H9 (cell line): Measurements from ENCODE around the gene WNT9A. TPM values are rescaled to one million over a fixed set of nuclear protein-coding genes. Genes with fewer than 3 reads are reported as not detected.

Experiments used
- DNase-seq: peaks from one replicate; pipeline ENCODE4 v3.0.0-alpha.2; 2017
- H2AFZ ChIP-seq: one replicate; pipeline ENCODE4 v1.6.1; 2013; ENCODE audit warnings: mild to moderate bottlenecking, low read length, control low read depth, moderate library complexity
- H2AK5ac ChIP-seq: 2 replicates; pipeline ENCODE4 v1.6.1; 2013; ENCODE audit warnings: low read length, control low read depth, mixed read lengths; ENCODE audit not compliant: insufficient read length
- H2BK120ac ChIP-seq: one replicate; pipeline ENCODE4 v1.6.1; 2013; ENCODE audit warnings: low read depth, mild to moderate bottlenecking, low read length, control low read depth, inconsistent platforms; ENCODE audit not compliant: poor library complexity, severe bottlenecking
- H2BK12ac ChIP-seq: 2 replicates; pipeline ENCODE4 v1.6.1; 2013; ENCODE audit warnings: low read length, control low read depth, mixed read lengths, low read depth; ENCODE audit not compliant: insufficient read length
- H2BK15ac ChIP-seq: 2 replicates; pipeline ENCODE4 v1.6.1; 2013; ENCODE audit warnings: low read depth, low read length, control low read depth
- H2BK20ac ChIP-seq: one replicate; pipeline ENCODE4 v1.6.1; 2013; ENCODE audit warnings: low read depth, mild to moderate bottlenecking, low read length, control low read depth, inconsistent platforms; ENCODE audit not compliant: poor library complexity, severe bottlenecking
- H2BK5ac ChIP-seq: 2 replicates; pipeline ENCODE4 v1.6.1; 2013; ENCODE audit warnings: low read length, control low read depth, mixed read lengths; ENCODE audit not compliant: insufficient read length
- H3K14ac ChIP-seq: 2 replicates; pipeline ENCODE4 v1.6.1; 2013; ENCODE audit warnings: low read length, control low read depth; ENCODE audit not compliant: insufficient read depth
- H3K18ac ChIP-seq: 2 replicates; pipeline ENCODE4 v1.6.1; 2013; ENCODE audit warnings: low read depth, mild to moderate bottlenecking, mixed read lengths, low read length, control low read depth; ENCODE audit not compliant: insufficient read length
- H3K23ac ChIP-seq: 2 replicates; pipeline ENCODE4 v1.6.1; 2013; ENCODE audit warnings: low read length, control low read depth, mixed read lengths, low read depth; ENCODE audit not compliant: insufficient read length
- H3K23me2 ChIP-seq: 2 replicates; pipeline ENCODE4 v1.6.1; 2013; ENCODE audit warnings: low read depth, mild to moderate bottlenecking, mixed read lengths, low read length, control low read depth; ENCODE audit not compliant: insufficient read length, poor library complexity, severe bottlenecking
- H3K27ac ChIP-seq: 2 replicates; pipeline ENCODE4 v1.5.1; 2013; ENCODE audit warnings: low read length, control low read depth, mixed read lengths, low read depth; ENCODE audit not compliant: insufficient read length
- H3K27me3 ChIP-seq: 2 replicates; pipeline ENCODE4 v1.6.1; 2013; ENCODE audit warnings: low read length, control low read depth, inconsistent platforms; ENCODE audit not compliant: insufficient read depth
- H3K4ac ChIP-seq: 2 replicates; pipeline ENCODE4 v1.6.1; 2013; ENCODE audit warnings: low read depth, mild to moderate bottlenecking, control low read depth, inconsistent platforms, low read length, moderate library complexity
- H3K4me1 ChIP-seq: 2 replicates; pipeline ENCODE4 v1.6.1; 2013; ENCODE audit warnings: low read length, control low read depth, inconsistent platforms; ENCODE audit not compliant: insufficient read depth
- H3K4me2 ChIP-seq: 2 replicates; pipeline ENCODE4 v1.6.1; 2013; ENCODE audit warnings: low read length, control low read depth, mixed read lengths; ENCODE audit not compliant: insufficient read length, insufficient read depth
- H3K56ac ChIP-seq: 2 replicates; pipeline ENCODE4 v1.6.1; 2013; ENCODE audit warnings: low read depth, mild to moderate bottlenecking, mixed read lengths, low read length, control low read depth; ENCODE audit not compliant: insufficient read length
- H3K79me1 ChIP-seq: 2 replicates; pipeline ENCODE4 v1.6.1; 2013; ENCODE audit warnings: low read depth, mild to moderate bottlenecking, moderate library complexity, low read length, control low read depth, inconsistent platforms; ENCODE audit not compliant: insufficient read depth, poor library complexity, severe bottlenecking
- H3K79me2 ChIP-seq: 2 replicates; pipeline ENCODE4 v1.6.1; 2013; ENCODE audit warnings: low read length, control low read depth, inconsistent platforms; ENCODE audit not compliant: insufficient read depth
- H3K9ac ChIP-seq: 2 replicates; pipeline ENCODE4 v1.6.1; 2013; ENCODE audit warnings: low read length, control low read depth, mixed read lengths; ENCODE audit not compliant: insufficient read length; ENCODE audit errors: extremely low read depth
- H3K9me3 ChIP-seq: one replicate; pipeline ENCODE4 v1.6.1; 2013; ENCODE audit warnings: low read depth, low read length, inconsistent platforms; ENCODE audit not compliant: control insufficient read depth
- H3T11ph ChIP-seq: one replicate; pipeline ENCODE4 v1.6.1; 2013; ENCODE audit warnings: mild to moderate bottlenecking, low read length, control low read depth, inconsistent platforms
- H4K20me1 ChIP-seq: one replicate; pipeline ENCODE4 v1.6.1; 2013; ENCODE audit not compliant: control insufficient read depth, insufficient read length, insufficient read depth
- H4K5ac ChIP-seq: 2 replicates; pipeline ENCODE4 v1.6.1; 2013; ENCODE audit warnings: low read depth, mild to moderate bottlenecking, mixed read lengths, low read length, control low read depth; ENCODE audit not compliant: insufficient read length
- H4K8ac ChIP-seq: replicated peaks from 2 replicates; pipeline ENCODE4 v1.6.1; 2013; ENCODE audit warnings: low read length, control low read depth, mixed read lengths, low read depth; ENCODE audit not compliant: insufficient read length
- H4K91ac ChIP-seq: 2 replicates; pipeline ENCODE4 v1.6.1; 2013; ENCODE audit warnings: low read depth, mild to moderate bottlenecking, moderate library complexity, mixed read lengths, low read length, control low read depth; ENCODE audit not compliant: insufficient read length
- H3K27ac Mint-ChIP-seq, 3 experiments: 2 replicates in 2 of 3; 3 replicates in 1 of 3; pipeline ENCODE4 v1.8.0; 2020 to 2021; ENCODE audit warnings: mixed read lengths in 3 of 3, mild to moderate bottlenecking in 1 of 3, moderate library complexity in 1 of 3
- H3K27me3 Mint-ChIP-seq: 2 replicates; pipeline ENCODE4 v1.8.0; 2021; ENCODE audit warnings: low read depth, mild to moderate bottlenecking, moderate library complexity, mixed read lengths
- H3K36me3 Mint-ChIP-seq, 3 experiments: 2 replicates in 2 of 3; 3 replicates in 1 of 3; pipeline ENCODE4 v1.8.0; 2020 to 2021; ENCODE audit warnings: low read depth in 3 of 3, mixed read lengths in 3 of 3; ENCODE audit not compliant: insufficient read depth in 1 of 3
- H3K4me1 Mint-ChIP-seq, 2 experiments: 2 replicates each; pipeline ENCODE4 v1.8.0; 2020; ENCODE audit warnings: mixed read lengths in 2 of 2
- H3K4me3 Mint-ChIP-seq, 2 experiments: 2 replicates in 1 of 2; 3 replicates in 1 of 2; pipeline ENCODE4 v1.8.0; 2020 to 2021; ENCODE audit warnings: mild to moderate bottlenecking in 2 of 2, mixed read lengths in 2 of 2, moderate library complexity in 1 of 2
- H3K9me3 Mint-ChIP-seq, 2 experiments: 2 replicates in 1 of 2; 3 replicates in 1 of 2; pipeline ENCODE4 v1.8.0; 2020; ENCODE audit warnings: mild to moderate bottlenecking in 2 of 2, mixed read lengths in 2 of 2, moderate library complexity in 1 of 2
- CTCF ChIP-seq: fragments of 200-600 bp; sonication (generic); conservative IDR thresholded peaks from 3 replicates; pipeline ENCODE4 v1.8.0; 2021; ENCODE audit warnings: antibody characterized with exemption, mild to moderate bottlenecking
- WGBS: extraction: QIAGEN DNeasy Blood & Tissue Kit; methylation state at CpG from one replicate; pipeline ENCODE4 v1.1.7; 2013; ENCODE audit warnings: missing lambda C conversion rate, low lambda C conversion rate, mixed read lengths; ENCODE audit not compliant: insufficient read length; ENCODE audit errors: extremely low coverage; 5-methylcytosine and 5-hydroxymethylcytosine counted together
- total RNA-seq: library from RNA; stranded (reverse); gene quantifications from 2 replicates; pipeline ENCODE4 v1.2.1, GENCODE V29; 2021

Gene WNT9A
- total RNA-seq, 1 experiment from 2014 or later, result 0.77 TPM

- no peaks in the 10 kb centered on the region for H3K4me1 ChIP-seq
These were observed 4.8 kb upstream of the WNT9A start for GRCh38 chr1:227952374-227953021.

More at GRCh38 chr1:227952374-227953021, 4.8 kb upstream of the WNT9A start:
- no peaks in the 10 kb centered on the region for H3K79me2 ChIP-seq
- H3K9ac ChIP-seq, result no peak overlapping the region
- H2BK20ac ChIP-seq, result no peak overlapping the region
- no peaks in the 10 kb centered on the region for H4K20me1 ChIP-seq
- Mint-ChIP-seq H3K4me3 (no peak overlapping the region), H3K27ac (no peak overlapping the region), H3K9me3 (peaks cover 5 to 7% of the 10 kb centered on the region in 2 experiments; a peak in 4 of 5 replicates), H3K36me3 (no peaks in the 10 kb centered on the region), H3K4me1 (peaks cover 8 to 9% of the 10 kb centered on the region in 2 experiments), H3K27me3 (peaks cover 65% of the 10 kb centered on the region)
- H2BK5ac ChIP-seq, result no peak overlapping the region
- H2BK15ac ChIP-seq, result no peak overlapping the region
- no peak overlapping the region for H3K56ac ChIP-seq
- H4K91ac ChIP-seq, result no peak overlapping the region
- H3K4ac ChIP-seq, result no peak overlapping the region
- H4K8ac ChIP-seq, result no peak overlapping the region
- no peak overlapping the region for H3K23ac ChIP-seq
- no peak overlapping the region for H3K4me2 ChIP-seq
- H3T11ph ChIP-seq, result no peak overlapping the region
- H3K9me3 ChIP-seq, result no peaks in the 10 kb centered on the region
- no peaks in the 10 kb centered on the region for H3K79me1 ChIP-seq
- no peak overlapping the region for H2AFZ ChIP-seq
- H3K18ac ChIP-seq, result no peak overlapping the region
- peaks cover 12% of the 10 kb centered on the region; the same call in 1 of the 2 replicates for H3K27me3 ChIP-seq
- no peak overlapping the region for H2AK5ac ChIP-seq
- H2BK12ac ChIP-seq, result no peak overlapping the region
- no peak overlapping the region for H4K5ac ChIP-seq
- no peak for DNase-seq
- no peak overlapping the region; the same call in 1 of the 2 replicates for H3K14ac ChIP-seq
- peaks cover 7% of the 10 kb centered on the region for H3K23me2 ChIP-seq
- WGBS, result no CpG with 5 or more reads among the region's 18 CpGs
- no peak for TF ChIP-seq CTCF
- H2BK120ac ChIP-seq, result no peak overlapping the region
- H3K27ac ChIP-seq, result no peak overlapping the region
